CD4-positive, alpha-beta memory T cell (primary cell): ENCODE results near the gene LONP2. TPM values are rescaled to one million over a fixed set of nuclear protein-coding genes. Genes with fewer than 3 reads are reported as not detected.
"Not testable (repeated sequence)": the region's sequence is repeated elsewhere in the genome, so short reads cannot be mapped to it uniquely, and the experiment has no call there.

Experiments used
- CTCF ChIA-PET: fragments of 350-600 bp; sonication (Branson Sonifier 250); formaldehyde crosslinking; loops from one replicate; lab custom pipeline; 2021; ENCODE audit warnings: inconsistent platforms; ENCODE audit not compliant: partially characterized antibody; lab: Charles Lee
- POLR2A ChIA-PET: fragments of 350-600 bp; sonication (Branson Sonifier 250); formaldehyde crosslinking; loops from one replicate; lab custom pipeline; 2021; ENCODE audit not compliant: partially characterized antibody; lab: Charles Lee
- DNase-seq, 5 donors: peaks; one replicate each; pipeline versions ENCODE4 v3.0.0 to v3.0.0-alpha.2; 2020 to 2022; ENCODE audit warnings: mixed read lengths in 1 of 5
- H3K27ac ChIP-seq: one replicate; pipeline ENCODE4 v1.7.0; 2013; ENCODE audit warnings: low read depth, low read length
- H3K27me3 ChIP-seq: 2 replicates; pipeline ENCODE4 v1.7.0; 2013; ENCODE audit warnings: mild to moderate bottlenecking, low read length, moderate library complexity; ENCODE audit not compliant: insufficient read depth
- H3K36me3 ChIP-seq: 2 replicates; pipeline ENCODE4 v1.7.0; 2013; ENCODE audit warnings: mild to moderate bottlenecking, low read length, moderate library complexity; ENCODE audit not compliant: insufficient read depth
- H3K4me1 ChIP-seq: 2 replicates; pipeline ENCODE4 v1.7.0; 2013; ENCODE audit warnings: mild to moderate bottlenecking, low read length, moderate library complexity; ENCODE audit not compliant: insufficient read depth
- H3K4me3 ChIP-seq, 2 donors: one replicate each; pipeline ENCODE4 v1.7.0; 2013; ENCODE audit warnings: low read length in 2 of 2, mild to moderate bottlenecking in 1 of 2
- H3K9me3 ChIP-seq, 2 donors: one replicate each; pipeline ENCODE4 v1.7.0; 2013; ENCODE audit warnings: low read length in 2 of 2, control low read depth in 1 of 2; ENCODE audit not compliant: control insufficient read depth in 1 of 2
- H3K27ac Mint-ChIP-seq, 7 donors: one replicate each; pipeline ENCODE4 v1.8.0; 2020 to 2021; ENCODE audit warnings: mixed read lengths in 7 of 7, mild to moderate bottlenecking in 6 of 7, inconsistent platforms in 3 of 7, moderate library complexity in 3 of 7
- H3K27me3 Mint-ChIP-seq, 2 donors: one replicate each; pipeline ENCODE4 v1.8.0; 2020 to 2021; ENCODE audit warnings: mixed read lengths in 2 of 2
- H3K36me3 Mint-ChIP-seq, 2 donors: one replicate each; pipeline ENCODE4 v1.8.0; 2020 to 2021; ENCODE audit warnings: mixed read lengths in 2 of 2, inconsistent platforms in 1 of 2, mild to moderate bottlenecking in 1 of 2
- H3K4me1 Mint-ChIP-seq, 4 donors: one replicate each; pipeline ENCODE4 v1.8.0; 2020 to 2021; ENCODE audit warnings: mixed read lengths in 4 of 4, mild to moderate bottlenecking in 1 of 4
- H3K4me3 Mint-ChIP-seq, 8 donors: one replicate each; pipeline ENCODE4 v1.8.0; 2020 to 2021; ENCODE audit warnings: mixed read lengths in 8 of 8, mild to moderate bottlenecking in 7 of 8, moderate library complexity in 6 of 8, inconsistent platforms in 3 of 8
- H3K9me3 Mint-ChIP-seq, 8 donors: one replicate each; pipeline ENCODE4 v1.8.0; 2020 to 2021; ENCODE audit warnings: mixed read lengths in 8 of 8, mild to moderate bottlenecking in 5 of 8, inconsistent platforms in 3 of 8, moderate library complexity in 1 of 8
- intact Hi-C: fragments of 100-400 bp; cut with micrococcal nuclease; formaldehyde crosslinking; loops from one replicate; pipeline ENCODE4 v1.15.1; 2023
- polyA plus RNA-seq, 2 donors: library from polyadenylated mRNA; unstranded; fragments of 300-500 nt; fragmentation: Illumina TruSeq; gene quantifications; one replicate each; pipeline ENCODE4 v1.2.3, GENCODE V29; 2021
- total RNA-seq, 2 experiments: library from RNA; stranded (reverse); gene quantifications; one replicate each; pipeline ENCODE4 v1.2.3, GENCODE V29; 2021

The LONP2 gene
- total and polyA plus RNA-seq, 4 experiments from 2014 or later = 33.4 to 101 (median 69.9) TPM

- H3K4me1 Mint-ChIP-seq = peaks cover 23 to 34% (median 31%) of the 10 kb centered on the region in 4 donors
- POLR2A ChIA-PET = interaction anchor here (0.9 to 6.4 kb wide), 14 partner anchors 11 to 258 kb away, joined by 3 to 82 read pairs (median 5); partner anchors contain the start of genes LONP2, N4BP1 and SIAH1
- Histone ChIP-seq H3K27me3 (no peaks in the 10 kb centered on the region), H3K9me3 (no peaks in the 10 kb centered on the region), H3K4me3 (peak overlapping the region; percentile 82 to 86), H3K27ac (peak overlapping the region; percentile 76), H3K4me1 (peaks cover 22% of the 10 kb centered on the region), H3K36me3 (no peaks in the 10 kb centered on the region)
- H3K36me3 Mint-ChIP-seq = peaks cover 3 to 14% of the 10 kb centered on the region in 2 donors
- H3K27me3 Mint-ChIP-seq = no peaks in the 10 kb centered on the region
- CTCF ChIA-PET = interaction anchor here (1.1 to 4.9 kb wide), 8 partner anchors 10 to 264 kb away, joined by 3 to 47 read pairs (median 6); no protein-coding TSS in a partner anchor
- peak; percentile 73 to 78 (median 75) for DNase-seq
- peak overlapping the region; percentile 88 to 99 (median 98) for H3K27ac Mint-ChIP-seq
- H3K4me3 Mint-ChIP-seq = peak overlapping the region; percentile 85 to 97 (median 94)
- H3K9me3 Mint-ChIP-seq = no peaks in the 10 kb centered on the region
- intact Hi-C loops = loop anchor here (1.0 to 5.0 kb wide), 4 partner anchors 12 to 247 kb away; partner anchors contain the start of gene SIAH1
Measured at GRCh38 chr16:48365601-48366164, 121.6 kb downstream of the LONP2 start.

DNA sequence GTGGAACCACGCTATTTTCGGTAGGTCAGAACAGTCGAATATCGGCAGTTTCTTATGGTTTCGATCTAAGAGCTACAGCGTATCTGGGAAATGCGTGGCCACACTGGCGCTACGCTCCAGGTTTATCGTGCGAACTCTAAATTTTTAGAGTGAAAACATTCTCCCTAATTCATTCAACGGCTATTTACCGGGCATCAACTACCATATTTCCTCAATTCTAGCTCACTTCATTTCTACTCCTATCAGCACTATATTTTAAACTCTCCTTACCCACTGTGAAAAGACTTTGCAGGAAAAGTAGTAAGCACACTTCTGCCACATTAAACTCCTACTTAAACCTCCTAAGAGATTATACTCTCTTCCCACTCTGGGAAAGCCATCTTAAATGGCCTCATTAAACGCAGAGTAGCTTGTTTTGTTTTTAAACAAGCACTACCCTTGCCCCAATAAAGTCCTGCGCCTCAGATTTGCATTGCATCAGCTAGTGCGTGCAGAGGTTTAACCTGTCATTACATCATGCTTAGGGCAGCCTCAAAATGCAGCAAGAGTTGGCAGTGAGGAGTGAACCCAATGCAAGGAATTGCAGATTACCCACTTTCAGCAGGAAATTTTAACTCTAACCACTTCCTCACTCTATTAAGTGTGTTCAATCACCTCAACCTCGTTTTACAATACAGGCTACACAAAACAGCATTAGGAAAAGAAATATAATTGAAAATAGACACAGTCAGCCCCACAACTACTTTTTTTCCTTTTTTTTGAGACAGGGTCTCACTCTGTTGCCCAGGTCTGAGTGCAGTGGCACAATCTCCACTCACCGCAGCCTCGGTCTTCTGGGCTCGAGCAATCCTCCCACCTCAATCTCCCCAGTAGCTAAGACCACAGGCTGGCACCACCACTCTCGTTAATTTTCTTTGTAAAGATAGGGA is 122.3 kb downstream of the LONP2 start:
- no peaks in the 10 kb centered on the region for H3K27me3 ChIP-seq
- Mint-ChIP-seq H3K27ac (peak overlapping the region; percentile 88 to 99 (median 98)), H3K27me3 (no peaks in the 10 kb centered on the region), H3K4me1 (peaks cover 23 to 37% (median 30%) of the 10 kb centered on the region in 4 donors), H3K36me3 (peaks cover 3 to 10% of the 10 kb centered on the region in 2 donors), H3K9me3 (no peaks in the 10 kb centered on the region), H3K4me3 (peak overlapping the region; percentile 85 to 97 (median 94))
- peak; percentile 64 to 83 (median 74) for DNase-seq
- intact Hi-C loops = loop anchor here (1.0 to 5.0 kb wide), 4 partner anchors 13 to 246 kb away; partner anchors contain the start of gene SIAH1
- no peaks in the 10 kb centered on the region for H3K36me3 ChIP-seq
- ChIA-PET POLR2A (interaction anchor here (0.9 to 6.4 kb wide), 15 partner anchors 11 to 257 kb away, joined by 3 to 82 read pairs (median 5); partner anchors contain the start of genes LONP2, N4BP1 and SIAH1), CTCF (interaction anchor here (1.1 to 4.9 kb wide), 8 partner anchors 9 to 263 kb away, joined by 3 to 47 read pairs (median 6); no protein-coding TSS in a partner anchor)
- H3K4me1 ChIP-seq = peaks cover 22% of the 10 kb centered on the region
- no peaks in the 10 kb centered on the region for H3K9me3 ChIP-seq
- peak overlapping the region; percentile 82 to 86 for H3K4me3 ChIP-seq
- peak overlapping the region; percentile 76 for H3K27ac ChIP-seq

- no peaks in the 10 kb centered on the region for H3K27me3 ChIP-seq
- Mint-ChIP-seq H3K27me3 (no peaks in the 10 kb centered on the region), H3K4me3 (no peak overlapping the region), H3K36me3 (peaks cover 0 to 5% of the 10 kb centered on the region in 2 donors), H3K9me3 (no peaks in the 10 kb centered on the region), H3K4me1 (peaks cover 26 to 37% (median 32%) of the 10 kb centered on the region in 4 donors), H3K27ac (peak overlapping the region in 5 of 7 donors; percentile 18 to 98 (median 62))
- intact Hi-C loops = loop anchor here (2.0 to 5.0 kb wide), 2 partner anchors 50 to 245 kb away; no protein-coding TSS in a partner anchor
- no peak overlapping the region for H3K4me3 ChIP-seq
- ChIA-PET CTCF (interaction anchor here (1.3 to 4.9 kb wide), 5 partner anchors 13 to 263 kb away, joined by 3 to 47 read pairs (median 3); no protein-coding TSS in a partner anchor), POLR2A (interaction anchor here (0.6 to 6.4 kb wide), 7 partner anchors 13 to 256 kb away, joined by 3 to 82 read pairs (median 8); partner anchors contain the start of genes N4BP1 and SIAH1)
- H3K4me1 ChIP-seq = peaks cover 22% of the 10 kb centered on the region
- DNase-seq = no peak
- H3K36me3 ChIP-seq = no peaks in the 10 kb centered on the region
- no peaks in the 10 kb centered on the region for H3K9me3 ChIP-seq
- no peak overlapping the region for H3K27ac ChIP-seq
Measured at GRCh38 chr16:48367441-48368049, 123.4 kb downstream of the LONP2 start.

DNA sequence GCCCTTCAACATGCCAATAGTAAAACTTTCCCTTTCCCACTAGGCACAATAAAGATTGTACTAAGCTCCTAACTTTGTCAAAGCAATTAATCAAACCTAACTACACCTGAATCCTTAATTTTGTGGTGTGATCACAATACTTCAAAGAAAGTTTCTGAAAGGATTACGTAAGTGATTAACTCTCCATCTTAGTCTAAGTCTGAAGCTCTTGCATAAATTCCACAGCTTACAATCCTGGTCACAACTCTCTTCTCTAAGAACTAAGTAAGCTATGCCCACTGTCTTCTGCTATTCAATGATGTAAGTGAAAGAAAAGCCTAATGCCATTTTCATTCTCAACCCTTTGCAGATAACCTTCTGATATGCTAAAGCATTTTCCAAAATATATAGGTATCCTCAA is 125.7 kb downstream of the LONP2 start:
- POLR2A ChIA-PET = interaction anchor here (0.9 to 6.4 kb wide), 2 partner anchors 14 to 18 kb away, joined by 3 to 82 read pairs; partner anchors contain the start of gene SIAH1
- H3K9me3 ChIP-seq = no peaks in the 10 kb centered on the region
- intact Hi-C loops = loop anchor here (5.0 kb wide), 1 partner anchor 52 kb away; no protein-coding TSS in a partner anchor
- peaks cover 23 to 37% (median 27%) of the 10 kb centered on the region in 4 donors for H3K4me1 Mint-ChIP-seq
- H3K4me3 ChIP-seq = no peak overlapping the region
- no peak overlapping the region for H3K27ac Mint-ChIP-seq
- DNase-seq = no peak
- H3K9me3 Mint-ChIP-seq = no peaks in the 10 kb centered on the region
- H3K36me3 Mint-ChIP-seq = peaks cover 0 to 5% of the 10 kb centered on the region in 2 donors
- no peaks in the 10 kb centered on the region for H3K27me3 Mint-ChIP-seq
- no peaks in the 10 kb centered on the region for H3K36me3 ChIP-seq
- no peak overlapping the region for H3K4me3 Mint-ChIP-seq
- CTCF ChIA-PET = interaction anchor here (0.8 to 1.6 kb wide), 8 partner anchors 9 to 260 kb away, joined by 3 to 8 read pairs (median 4); no protein-coding TSS in a partner anchor
- no peak overlapping the region for H3K27ac ChIP-seq
- no peaks in the 10 kb centered on the region for H3K27me3 ChIP-seq
- peaks cover 22% of the 10 kb centered on the region for H3K4me1 ChIP-seq

- H3K27ac ChIP-seq = no peak overlapping the region
- peaks cover 21% of the 10 kb centered on the region for H3K4me1 ChIP-seq
- no peak overlapping the region for H3K4me3 Mint-ChIP-seq
- no peak for DNase-seq
- no peaks in the 10 kb centered on the region for H3K9me3 Mint-ChIP-seq
- H3K27ac Mint-ChIP-seq = peak overlapping the region in 2 of 7 donors; percentile 39 to 67
- H3K36me3 ChIP-seq = no peaks in the 10 kb centered on the region
- no peaks in the 10 kb centered on the region for H3K27me3 Mint-ChIP-seq
- POLR2A ChIA-PET = interaction anchor here (6.4 kb wide), 1 partner anchor 14 kb away, joined by 82 read pairs; the partner anchor contains the start of gene SIAH1
- no peak overlapping the region for H3K4me3 ChIP-seq
- CTCF ChIA-PET = interaction anchor here (0.8 to 1.6 kb wide), 8 partner anchors 9 to 260 kb away, joined by 3 to 8 read pairs (median 4); no protein-coding TSS in a partner anchor
- H3K36me3 Mint-ChIP-seq = peaks cover 0 to 5% of the 10 kb centered on the region in 2 donors
- H3K4me1 Mint-ChIP-seq = peaks cover 19 to 32% (median 23%) of the 10 kb centered on the region in 4 donors
- no peaks in the 10 kb centered on the region for H3K9me3 ChIP-seq
- intact Hi-C loops = no loop called here
- H3K27me3 ChIP-seq = no peaks in the 10 kb centered on the region
Measured at GRCh38 chr16:48370229-48370628, 126.1 kb downstream of the LONP2 start.

- H3K27ac ChIP-seq, intact Hi-C loops, H3K27me3 ChIP-seq, DNase-seq, H3K4me3 ChIP-seq, H3K9me3 ChIP-seq, H3K9me3 Mint-ChIP-seq, H3K36me3 Mint-ChIP-seq, H3K36me3 ChIP-seq, H3K27me3 Mint-ChIP-seq, H3K4me3 Mint-ChIP-seq: not testable (repeated sequence)
- H3K4me1 Mint-ChIP-seq = peaks cover 15 to 27% (median 18%) of the 10 kb centered on the region in 4 donors
- H3K27ac Mint-ChIP-seq = peak overlapping the region in 1 of 7 donors; percentile 27
- ChIA-PET POLR2A (interaction anchor here (6.4 kb wide), 1 partner anchor 13 kb away, joined by 82 read pairs; the partner anchor contains the start of gene SIAH1), CTCF (interaction anchor here (1.0 kb wide), 1 partner anchor 17 kb away, joined by 4 read pairs; no protein-coding TSS in a partner anchor)
- peaks cover 16% of the 10 kb centered on the region for H3K4me1 ChIP-seq
Measured at GRCh38 chr16:48370668-48371392, 126.7 kb downstream of the LONP2 start.
